ENCODE results near the gene HIGD1A.

HIGD1A gene

DNA sequence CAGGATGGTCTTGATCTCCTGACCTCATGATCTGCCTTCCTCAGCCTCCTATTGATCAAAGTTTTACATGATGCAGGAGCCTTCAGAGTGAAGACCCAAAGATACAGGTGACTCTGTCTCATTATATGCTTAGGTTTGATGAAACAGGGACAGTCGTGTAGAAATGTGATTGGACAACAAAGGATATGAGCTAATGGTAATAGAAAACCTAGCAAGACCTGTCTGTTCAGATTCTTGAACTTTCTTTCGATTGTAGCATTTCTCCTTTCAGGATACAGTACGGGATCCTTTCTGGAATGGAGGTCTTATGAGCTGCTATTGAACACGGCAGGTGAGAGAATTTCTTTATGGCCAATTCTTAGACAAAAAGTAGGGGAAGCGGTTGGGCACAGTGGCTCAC lies 4.9 kb upstream of the HIGD1A start, which contains the start of gene ACKR2:
Gene ACKR2 (plus strand): TSS at position 244 of the 400 bp plus-strand sequence. CDS start 55,058 bp downstream, outside the sequence.
- Histone ChIP-seq H3K9ac (ENCODE audit: low read length) (no peak within 1 kb of the TSS), H4K8ac (ENCODE audit: low read depth, low read length) (no peak within 1 kb of the TSS), H2AK5ac (ENCODE audit: low read length) (no peak within 1 kb of the TSS), H3K79me2 (ENCODE audit: control insufficient read depth, insufficient read depth, low read length) (peaks cover under 1% of the 10 kb centered on the region), H3K4me2 (ENCODE audit: low read length) (no peak within 1 kb of the TSS), H3K56ac (ENCODE audit: low read length) (no peak within 1 kb of the TSS), H3K27me3 (ENCODE audit: insufficient read depth, low read length, poor library complexity) (no peaks in the 10 kb centered on the region), H3K4me1 (ENCODE audit: control insufficient read depth, low read depth, low read length) (peaks cover 2% of the 10 kb centered on the region), H4K5ac (ENCODE audit: low read length) (no peak within 1 kb of the TSS), H3K36me3 (ENCODE audit: control insufficient read depth, insufficient read depth, low read length) (no peaks in the 10 kb centered on the region), H3K79me1 (ENCODE audit: low read length) (no peaks in the 10 kb centered on the region), H3K23ac (ENCODE audit: low read length) (no peak within 1 kb of the TSS), H2BK120ac (ENCODE audit: low read depth, low read length) (no peak within 1 kb of the TSS), H3K18ac (ENCODE audit: low read length) (no peak within 1 kb of the TSS), H3K4ac (ENCODE audit: low read depth, low read length) (no peak within 1 kb of the TSS), H2BK5ac (ENCODE audit: low read length) (no peak within 1 kb of the TSS), H3K27ac (ENCODE audit: low read depth, low read length) (no peak within 1 kb of the TSS), H3K4me3 (ENCODE audit: low read length) (no peak within 1 kb of the TSS), H2BK15ac (replicated peaks; ENCODE audit: low read depth) (peak within 1 kb of the TSS; percentile 75)
- no peak for DNase-seq
- no CpG with 5 or more reads among the region's 5 CpGs for WGBS (ENCODE audit: extremely low coverage, insufficient coverage, low lambda C conversion rate)

- Histone ChIP-seq H3K27me3 (ENCODE audit: insufficient read depth, low read length, poor library complexity) (no peaks in the 10 kb centered on the region), H3K79me1 (ENCODE audit: low read length) (peaks cover 9% of the 10 kb centered on the region), H4K8ac (ENCODE audit: low read depth, low read length) (no peak overlapping the region), H3K18ac (ENCODE audit: low read length) (no peak overlapping the region), H3K79me2 (ENCODE audit: control insufficient read depth, insufficient read depth, low read length) (peaks cover 13% of the 10 kb centered on the region), H3K9ac (ENCODE audit: low read length) (no peak overlapping the region), H2AK5ac (ENCODE audit: low read length) (no peak overlapping the region), H2BK15ac (replicated peaks; ENCODE audit: low read depth) (no peak overlapping the region), H3K4me3 (ENCODE audit: low read length) (no peak overlapping the region), H2BK120ac (ENCODE audit: low read depth, low read length) (no peak overlapping the region), H3K4me1 (ENCODE audit: control insufficient read depth, low read depth, low read length) (peaks cover 3% of the 10 kb centered on the region), H3K56ac (ENCODE audit: low read length) (no peak overlapping the region), H3K27ac (ENCODE audit: low read depth, low read length) (no peak overlapping the region), H4K5ac (ENCODE audit: low read length) (no peak overlapping the region), H3K36me3 (ENCODE audit: control insufficient read depth, insufficient read depth, low read length) (no peaks in the 10 kb centered on the region), H2BK5ac (ENCODE audit: low read length) (no peak overlapping the region), H3K4me2 (ENCODE audit: low read length) (no peak overlapping the region), H3K23ac (ENCODE audit: low read length) (no peak overlapping the region), H3K4ac (ENCODE audit: low read depth, low read length) (no peak overlapping the region)
- peak; percentile 56 for DNase-seq
- WGBS (ENCODE audit: extremely low coverage, insufficient coverage, low lambda C conversion rate), result no CpG with 5 or more reads among the region's 4 CpGs
Measured at GRCh38 chr3:42807929-42808328, 3.6 kb upstream of the HIGD1A start.

- Histone ChIP-seq H3K4me2 (ENCODE audit: low read length) (peak overlapping the region; percentile 42), H3K56ac (ENCODE audit: low read length) (peak overlapping the region; percentile 95), H3K4ac (ENCODE audit: low read depth, low read length) (peak overlapping the region; percentile 81), H3K4me3 (ENCODE audit: low read length) (peak overlapping the region; percentile 69), H3K23ac (ENCODE audit: low read length) (no peak overlapping the region), H3K27ac (ENCODE audit: low read depth, low read length) (peak overlapping the region; percentile 62), H2AK5ac (ENCODE audit: low read length) (no peak overlapping the region), H3K4me1 (ENCODE audit: control insufficient read depth, low read depth, low read length) (peaks cover 4% of the 10 kb centered on the region), H3K36me3 (ENCODE audit: control insufficient read depth, insufficient read depth, low read length) (no peaks in the 10 kb centered on the region), H4K5ac (ENCODE audit: low read length) (no peak overlapping the region), H3K27me3 (ENCODE audit: insufficient read depth, low read length, poor library complexity) (no peaks in the 10 kb centered on the region), H3K79me1 (ENCODE audit: low read length) (peaks cover 12% of the 10 kb centered on the region), H4K8ac (ENCODE audit: low read depth, low read length) (no peak overlapping the region), H2BK120ac (ENCODE audit: low read depth, low read length) (no peak overlapping the region), H2BK5ac (ENCODE audit: low read length) (peak overlapping the region; percentile 17), H3K18ac (ENCODE audit: low read length) (peak overlapping the region; percentile 72), H2BK15ac (replicated peaks; ENCODE audit: low read depth) (no peak overlapping the region), H3K79me2 (ENCODE audit: control insufficient read depth, insufficient read depth, low read length) (peaks cover 29% of the 10 kb centered on the region), H3K9ac (ENCODE audit: low read length) (peak overlapping the region; percentile 94)
- DNase-seq, result peak; percentile 83
- WGBS (ENCODE audit: extremely low coverage, insufficient coverage, low lambda C conversion rate), result no CpG with 5 or more reads among the region's 23 CpGs
Measured at GRCh38 chr3:42805141-42805821, 991 bp upstream of the HIGD1A start.

- Histone ChIP-seq H3K4me1 (ENCODE audit: control insufficient read depth, low read depth, low read length) (peaks cover 4% of the 10 kb centered on the region), H3K23ac (ENCODE audit: low read length) (no peak overlapping the region), H3K27me3 (ENCODE audit: insufficient read depth, low read length, poor library complexity) (no peaks in the 10 kb centered on the region), H3K18ac (ENCODE audit: low read length) (peak overlapping the region; percentile 93), H3K56ac (ENCODE audit: low read length) (peak overlapping the region; percentile 95), H3K9ac (ENCODE audit: low read length) (peak overlapping the region; percentile 94), H4K5ac (ENCODE audit: low read length) (no peak overlapping the region), H3K27ac (ENCODE audit: low read depth, low read length) (peak overlapping the region; percentile 73), H3K4ac (ENCODE audit: low read depth, low read length) (peak overlapping the region; percentile 44), H4K8ac (ENCODE audit: low read depth, low read length) (no peak overlapping the region), H2BK5ac (ENCODE audit: low read length) (peak overlapping the region; percentile 83), H2AK5ac (ENCODE audit: low read length) (no peak overlapping the region), H3K79me2 (ENCODE audit: control insufficient read depth, insufficient read depth, low read length) (peaks cover 33% of the 10 kb centered on the region), H3K36me3 (ENCODE audit: control insufficient read depth, insufficient read depth, low read length) (no peaks in the 10 kb centered on the region), H3K4me3 (ENCODE audit: low read length) (peak overlapping the region; percentile 69), H2BK15ac (replicated peaks; ENCODE audit: low read depth) (no peak overlapping the region), H3K4me2 (ENCODE audit: low read length) (peak overlapping the region; percentile 42), H2BK120ac (ENCODE audit: low read depth, low read length) (no peak overlapping the region), H3K79me1 (ENCODE audit: low read length) (peaks cover 12% of the 10 kb centered on the region)
- no CpG with 5 or more reads among the region's 13 CpGs for WGBS (ENCODE audit: extremely low coverage, insufficient coverage, low lambda C conversion rate)
- no peak for DNase-seq
Measured at GRCh38 chr3:42804831-42805132, 492 bp upstream of the HIGD1A start.

DNA sequence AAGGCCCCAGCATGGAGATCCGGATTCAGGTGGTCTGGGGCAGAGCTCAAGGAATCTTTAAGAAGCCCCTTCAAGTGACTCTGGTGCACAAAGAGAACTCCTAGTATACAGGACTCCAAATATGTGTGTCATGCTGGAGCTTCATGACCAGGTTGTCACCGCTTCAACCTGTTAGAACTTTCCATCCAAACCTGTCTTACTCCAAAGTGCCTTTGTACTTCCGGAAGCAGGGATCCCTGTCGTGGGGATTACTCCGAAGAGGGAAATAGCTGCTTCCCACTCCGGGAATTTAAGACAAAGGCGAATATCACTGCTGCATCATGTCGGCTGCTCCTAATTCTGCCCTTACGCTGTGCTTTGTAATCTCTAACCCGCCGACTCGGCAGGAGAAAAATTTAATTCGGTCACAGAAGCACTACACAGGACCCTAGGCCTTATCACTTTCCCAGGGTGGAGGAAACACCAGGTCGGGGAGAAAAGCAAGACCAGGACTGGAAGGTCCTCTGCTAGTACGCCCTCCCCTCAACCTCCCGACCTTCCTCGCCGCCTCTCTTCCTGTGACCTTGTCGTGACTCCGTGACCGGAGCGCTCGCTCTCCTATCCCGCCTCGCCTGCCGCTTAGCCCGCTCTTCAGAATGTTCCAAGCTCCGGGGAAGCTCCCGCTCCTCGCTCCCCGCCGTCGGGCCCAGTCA lies 730 bp downstream of the HIGD1A start:
- Histone ChIP-seq H3K23ac (ENCODE audit: low read length) (peak overlapping the region; percentile 90), H2AK5ac (ENCODE audit: low read length) (peak overlapping the region; percentile 59), H2BK5ac (ENCODE audit: low read length) (peak overlapping the region; percentile 71), H3K4me2 (ENCODE audit: low read length) (peak overlapping the region; percentile 88), H4K5ac (ENCODE audit: low read length) (no peak overlapping the region), H3K4ac (ENCODE audit: low read depth, low read length) (peak overlapping the region; percentile 64), H2BK120ac (ENCODE audit: low read depth, low read length) (no peak overlapping the region), H3K79me1 (ENCODE audit: low read length) (peaks cover 12% of the 10 kb centered on the region), H3K56ac (ENCODE audit: low read length) (peak overlapping the region; percentile 98), H3K4me3 (ENCODE audit: low read length) (peak overlapping the region; percentile 76), H3K27me3 (ENCODE audit: insufficient read depth, low read length, poor library complexity) (no peaks in the 10 kb centered on the region), H3K79me2 (ENCODE audit: control insufficient read depth, insufficient read depth, low read length) (peaks cover 36% of the 10 kb centered on the region), H3K4me1 (ENCODE audit: control insufficient read depth, low read depth, low read length) (peaks cover 4% of the 10 kb centered on the region), H2BK15ac (replicated peaks; ENCODE audit: low read depth) (no peak overlapping the region), H3K9ac (ENCODE audit: low read length) (peak overlapping the region; percentile 99), H3K27ac (ENCODE audit: low read depth, low read length) (peak overlapping the region; percentile 84), H3K36me3 (ENCODE audit: control insufficient read depth, insufficient read depth, low read length) (no peaks in the 10 kb centered on the region), H4K8ac (ENCODE audit: low read depth, low read length) (no peak overlapping the region), H3K18ac (ENCODE audit: low read length) (peak overlapping the region; percentile 72)
- no CpG with 5 or more reads among the region's 33 CpGs for WGBS (ENCODE audit: extremely low coverage, insufficient coverage, low lambda C conversion rate)
- peak; percentile 76 for DNase-seq
